Measurements from ENCODE around the gene DDX25.

The DDX25 gene

DNA sequence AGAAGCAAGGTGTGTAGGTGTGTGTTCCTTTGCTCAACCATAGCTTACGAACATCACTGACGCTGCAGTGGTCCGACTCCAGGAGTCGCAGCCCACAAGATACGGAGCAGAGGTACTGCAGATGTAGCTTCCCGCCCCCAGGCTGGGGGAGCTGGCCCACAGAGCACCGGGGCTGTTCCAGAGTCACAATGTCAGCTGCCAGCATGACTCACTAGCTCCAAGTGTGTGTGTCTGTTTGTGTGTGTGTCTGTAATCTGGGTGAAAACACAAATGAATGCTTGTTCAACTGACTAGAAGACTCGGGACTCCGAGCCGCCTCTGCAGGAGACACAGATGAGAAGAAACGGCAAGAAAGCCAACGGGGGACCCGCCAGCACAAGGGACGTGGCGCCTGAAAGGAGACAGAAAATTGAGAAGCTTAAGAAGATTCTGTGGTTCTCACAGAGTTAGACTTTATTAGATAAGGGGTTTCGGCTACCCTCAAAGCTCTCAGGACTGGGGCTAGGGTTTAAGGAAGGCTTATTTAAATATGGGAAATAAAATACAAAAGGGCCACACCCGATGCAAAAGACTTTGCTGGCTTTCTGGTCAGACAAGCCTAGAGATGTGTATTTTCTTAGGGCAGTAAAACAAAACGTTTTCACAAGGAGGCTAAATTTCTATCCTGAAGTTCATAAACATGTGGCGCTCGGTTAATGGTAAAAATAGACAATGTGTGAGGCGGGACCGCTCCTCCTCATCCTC, 52.3 kb downstream of the DDX25 start:
- H3K4me3 ChIP-seq (ENCODE audit: low read length): no peak overlapping the region
- TF ChIP-seq, protein P1, sequence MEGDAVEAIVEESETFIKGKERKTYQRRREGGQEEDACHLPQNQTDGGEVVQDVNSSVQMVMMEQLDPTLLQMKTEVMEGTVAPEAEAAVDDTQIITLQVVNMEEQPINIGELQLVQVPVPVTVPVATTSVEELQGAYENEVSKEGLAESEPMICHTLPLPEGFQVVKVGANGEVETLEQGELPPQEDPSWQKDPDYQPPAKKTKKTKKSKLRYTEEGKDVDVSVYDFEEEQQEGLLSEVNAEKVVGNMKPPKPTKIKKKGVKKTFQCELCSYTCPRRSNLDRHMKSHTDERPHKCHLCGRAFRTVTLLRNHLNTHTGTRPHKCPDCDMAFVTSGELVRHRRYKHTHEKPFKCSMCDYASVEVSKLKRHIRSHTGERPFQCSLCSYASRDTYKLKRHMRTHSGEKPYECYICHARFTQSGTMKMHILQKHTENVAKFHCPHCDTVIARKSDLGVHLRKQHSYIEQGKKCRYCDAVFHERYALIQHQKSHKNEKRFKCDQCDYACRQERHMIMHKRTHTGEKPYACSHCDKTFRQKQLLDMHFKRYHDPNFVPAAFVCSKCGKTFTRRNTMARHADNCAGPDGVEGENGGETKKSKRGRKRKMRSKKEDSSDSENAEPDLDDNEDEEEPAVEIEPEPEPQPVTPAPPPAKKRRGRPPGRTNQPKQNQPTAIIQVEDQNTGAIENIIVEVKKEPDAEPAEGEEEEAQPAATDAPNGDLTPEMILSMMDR (conservative IDR thresholded peaks at IDR 0.05; ENCODE audit: low read length): no peak
- no peak for DNase-seq (ENCODE audit: low read depth)

DNA sequence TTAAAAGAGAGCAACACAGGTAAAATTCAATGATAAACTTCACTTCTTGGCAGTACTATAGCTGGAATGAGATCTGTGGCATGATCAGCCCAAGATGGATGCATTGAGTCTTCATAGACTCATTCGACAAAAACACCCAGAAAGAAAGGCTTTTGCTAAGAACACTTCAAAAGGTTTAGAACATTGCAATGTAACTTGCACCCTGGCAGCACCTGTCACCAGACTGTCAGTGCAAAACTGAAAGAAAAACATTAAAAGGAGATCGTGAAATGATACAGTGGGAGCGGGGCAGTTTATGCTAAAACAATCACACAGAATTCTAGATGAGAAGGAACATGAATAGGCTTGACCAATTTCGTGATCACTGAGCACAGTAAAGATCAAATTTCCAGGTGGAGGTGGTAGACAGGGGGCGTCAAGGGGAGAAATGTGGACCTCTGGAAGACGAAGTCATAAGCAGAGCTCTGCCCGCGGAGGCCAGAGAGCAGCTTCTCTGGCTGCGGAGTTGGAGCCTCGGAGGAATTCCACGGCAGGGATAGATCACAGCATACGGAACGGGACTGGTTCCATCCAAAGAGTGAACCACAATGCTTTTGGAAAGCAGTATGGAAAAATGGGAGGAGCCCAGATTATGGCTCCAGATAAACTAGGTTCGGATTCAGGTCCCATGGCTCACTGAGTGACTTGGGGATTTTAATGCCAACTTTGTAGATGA, 53.5 kb downstream of the DDX25 start:
- H3K4me3 ChIP-seq (ENCODE audit: low read length): no peak overlapping the region

DNA sequence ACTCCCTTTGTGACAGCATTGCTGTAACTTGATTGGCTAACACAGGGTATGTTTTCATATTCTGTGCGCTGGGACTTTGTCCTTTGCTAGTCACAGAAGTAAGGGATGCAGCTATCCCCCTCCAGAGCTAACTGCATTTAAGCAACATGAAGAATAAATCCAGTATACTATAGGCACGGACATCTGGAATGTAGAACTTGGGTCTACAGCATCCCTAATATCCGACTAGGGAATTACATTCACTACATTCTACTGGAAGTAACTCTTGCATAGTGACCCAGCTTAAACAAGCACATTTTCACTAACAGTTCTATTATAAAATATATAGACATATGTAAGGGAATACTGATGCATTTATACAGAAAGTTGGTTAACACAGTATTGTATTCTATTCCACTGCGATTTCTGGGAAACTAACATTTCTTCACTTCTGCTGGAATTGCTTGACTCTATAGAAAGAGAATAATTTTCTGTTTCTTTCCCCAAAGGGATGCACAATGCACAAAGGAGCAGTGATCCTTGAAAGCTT, 54.6 kb downstream of the DDX25 start:
- TF ChIP-seq, protein P1 (conservative IDR thresholded peaks at IDR 0.05; ENCODE audit: low read length): no peak
- DNase-seq (ENCODE audit: low read depth): no peak

More for the DNA sequence above, 53.5 kb downstream of the DDX25 start:
- DNase-seq (ENCODE audit: low read depth): no peak
- TF ChIP-seq, protein P1 (conservative IDR thresholded peaks at IDR 0.05; ENCODE audit: low read length): no peak

DNA sequence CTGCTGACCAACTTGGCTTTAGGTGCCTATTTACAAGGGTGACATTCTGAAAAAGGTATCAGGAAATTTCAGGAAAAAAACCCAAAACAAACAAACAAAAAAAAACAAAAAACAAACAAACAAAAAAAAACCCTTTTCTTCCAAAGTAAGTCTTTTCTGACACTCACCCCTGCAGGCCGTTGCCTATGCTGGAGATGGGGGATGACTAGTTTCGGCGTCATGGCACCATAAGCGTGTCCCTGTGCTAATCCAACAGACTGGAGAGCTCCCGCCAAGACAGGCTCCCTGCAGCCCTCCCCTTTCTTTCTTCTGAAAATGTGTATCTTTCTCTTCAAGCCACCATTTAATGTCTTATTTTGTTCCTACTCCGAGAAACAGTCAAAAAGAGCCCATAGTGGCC, 55.2 kb downstream of the DDX25 start:
- no peak overlapping the region for H3K4me3 ChIP-seq (ENCODE audit: low read length)
- TF ChIP-seq, protein P1 (conservative IDR thresholded peaks at IDR 0.05; ENCODE audit: low read length): no peak
- no peak for DNase-seq (ENCODE audit: low read depth)

More for the DNA sequence above, 54.6 kb downstream of the DDX25 start:
- no peak overlapping the region for H3K4me3 ChIP-seq (ENCODE audit: low read length)

DNA sequence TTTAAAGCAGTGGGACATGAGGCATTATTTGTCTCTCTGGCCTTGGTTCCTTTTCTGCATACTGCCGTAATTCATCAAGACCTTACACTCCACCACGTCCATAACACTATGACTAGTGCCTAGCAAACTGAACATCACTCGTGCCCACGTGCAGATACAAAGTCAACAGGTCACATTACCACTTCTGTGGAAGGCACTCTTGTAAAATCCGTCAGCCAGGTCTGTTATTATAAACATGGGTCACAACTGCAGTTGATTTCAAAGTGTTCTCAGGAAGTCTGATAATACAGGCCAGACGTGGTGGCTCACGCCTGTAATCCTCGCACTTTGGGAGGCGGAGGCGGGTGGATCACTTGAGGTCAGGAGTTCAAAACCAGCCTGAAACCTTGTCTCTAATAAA, 55.6 kb downstream of the DDX25 start:
- no peak for DNase-seq (ENCODE audit: low read depth)
- H3K4me3 ChIP-seq (ENCODE audit: low read length): no peak overlapping the region
- TF ChIP-seq, protein P1 (conservative IDR thresholded peaks at IDR 0.05; ENCODE audit: low read length): no peak

DNA sequence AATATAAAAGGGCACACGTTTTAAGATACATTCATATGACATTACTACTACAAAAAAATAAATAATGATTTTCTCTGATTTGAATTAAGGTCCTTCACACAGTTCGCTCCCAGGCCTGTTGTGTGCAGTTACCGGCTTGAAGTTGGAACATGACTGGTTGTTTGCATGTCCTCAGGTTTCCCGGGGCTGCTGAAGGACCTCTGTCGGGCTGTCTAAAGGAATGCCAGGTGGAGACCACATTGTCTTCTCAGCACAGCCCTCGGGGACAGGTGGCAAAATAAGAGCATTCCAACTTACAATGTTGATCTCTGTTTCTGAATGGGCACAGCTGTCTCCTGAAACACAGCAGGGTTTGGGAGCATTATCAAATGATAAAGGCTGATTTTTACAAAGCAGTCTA, 56.5 kb downstream of the DDX25 start:
- H3K4me3 ChIP-seq (ENCODE audit: low read length): no peak overlapping the region
- TF ChIP-seq, protein P1 (conservative IDR thresholded peaks at IDR 0.05; ENCODE audit: low read length): no peak

More for the DNA sequence above, 56.5 kb downstream of the DDX25 start:
- DNase-seq (ENCODE audit: low read depth): no peak
